Measurements from ENCODE around the gene SHF. TPM values are rescaled to one million over a fixed set of nuclear protein-coding genes. Genes with fewer than 3 reads are reported as not detected.

Gene SHF
- total RNA-seq, 1 experiment from 2014 or later = 21.7 TPM

- Histone ChIP-seq H3K4me2 (ENCODE audit: insufficient read depth, insufficient read length, low read length) (no peak overlapping the region), H4K5ac (ENCODE audit: insufficient read length, low read depth, low read length) (no peak overlapping the region), H4K20me1 (ENCODE audit: control insufficient read depth, insufficient read depth, insufficient read length) (no peaks in the 10 kb centered on the region), H3K56ac (ENCODE audit: insufficient read length, low read depth, low read length) (no peak overlapping the region), H2AFZ (ENCODE audit: low read length) (no peak overlapping the region), H2BK15ac (ENCODE audit: low read depth, low read length) (no peak overlapping the region), H2BK12ac (ENCODE audit: insufficient read length, low read depth, low read length) (no peak overlapping the region), H3K14ac (ENCODE audit: insufficient read depth, low read length) (0 out of 2 replicates have a peak overlapping the region, but pooled peaks have one; percentile 28), H3K4me1 (ENCODE audit: insufficient read depth, low read length) (no peaks in the 10 kb centered on the region), H3T11ph (ENCODE audit: low read length) (no peak overlapping the region), H3K4ac (ENCODE audit: low read depth, low read length) (no peak overlapping the region), H3K9ac (ENCODE audit: extremely low read depth, insufficient read length, low read length) (no peak overlapping the region), H3K18ac (ENCODE audit: insufficient read length, low read depth, low read length) (peak overlapping the region; percentile 40), H2BK5ac (ENCODE audit: insufficient read length, low read length) (no peak overlapping the region), H2BK120ac (ENCODE audit: low read depth, low read length, poor library complexity, severe bottlenecking) (no peak overlapping the region), H3K23me2 (ENCODE audit: insufficient read length, low read depth, low read length, poor library complexity, severe bottlenecking) (no peaks in the 10 kb centered on the region), H4K8ac (replicated peaks; ENCODE audit: insufficient read length, low read depth, low read length) (no peak overlapping the region), H3K79me1 (ENCODE audit: insufficient read depth, low read depth, low read length, poor library complexity, severe bottlenecking) (no peaks in the 10 kb centered on the region), H2AK5ac (ENCODE audit: insufficient read length, low read length) (no peak overlapping the region), H2BK20ac (ENCODE audit: low read depth, low read length, poor library complexity, severe bottlenecking) (no peak overlapping the region), H3K27me3 (ENCODE audit: insufficient read depth, low read length) (no peaks in the 10 kb centered on the region), H3K9me3 (ENCODE audit: control insufficient read depth, low read depth, low read length) (no peaks in the 10 kb centered on the region), H3K79me2 (ENCODE audit: insufficient read depth, low read length) (no peaks in the 10 kb centered on the region), H4K91ac (ENCODE audit: insufficient read length, low read depth, low read length) (no peak overlapping the region), H3K23ac (ENCODE audit: insufficient read length, low read depth, low read length) (no peak overlapping the region), H3K27ac (ENCODE audit: insufficient read length, low read depth, low read length) (no peak overlapping the region)
- Mint-ChIP-seq H3K4me3 (no peak overlapping the region), H3K27me3 (ENCODE audit: low read depth) (peaks cover 21% of the 10 kb centered on the region), H3K9me3 (no peaks in the 10 kb centered on the region), H3K27ac (no peak overlapping the region), H3K36me3 (ENCODE audit: insufficient read depth in 1 of 3, low read depth in 3 of 3) (no peaks in the 10 kb centered on the region), H3K4me1 (peaks cover 5 to 7% of the 10 kb centered on the region in 2 experiments; a peak in 3 of 4 replicates)
- no peak for DNase-seq
- no peak for TF ChIP-seq CTCF (conservative IDR thresholded peaks at IDR 0.05)
- WGBS (ENCODE audit: extremely low coverage, insufficient read length, low lambda C conversion rate) = no CpG with 5 or more reads among the region's 6 CpGs
Observed at GRCh38 chr15:45150481-45150880, 37.3 kb downstream of the SHF start.
